ENCODE results near the gene SLC16A4.

SLC16A4 gene

DNA sequence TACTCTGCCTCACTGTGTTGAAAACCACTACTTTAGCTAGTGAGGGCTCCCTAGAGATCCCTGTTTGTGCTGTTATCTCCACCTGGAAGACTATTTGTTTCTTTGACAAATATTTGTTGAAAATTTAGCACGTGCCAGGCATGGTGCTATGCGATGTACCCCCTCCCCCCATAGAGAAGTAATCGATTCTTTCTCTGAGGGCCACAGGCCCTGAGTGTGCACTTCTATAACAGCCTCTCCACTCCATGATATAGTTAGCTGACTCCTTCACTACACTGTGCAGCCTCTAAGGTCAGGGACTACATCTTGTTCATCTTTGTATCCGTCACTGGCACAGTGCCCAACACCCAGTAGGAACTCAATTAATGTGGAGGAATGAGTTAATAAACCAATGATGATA, 69.0 kb downstream of the SLC16A4 start:
- DNase-seq, result no peak

DNA sequence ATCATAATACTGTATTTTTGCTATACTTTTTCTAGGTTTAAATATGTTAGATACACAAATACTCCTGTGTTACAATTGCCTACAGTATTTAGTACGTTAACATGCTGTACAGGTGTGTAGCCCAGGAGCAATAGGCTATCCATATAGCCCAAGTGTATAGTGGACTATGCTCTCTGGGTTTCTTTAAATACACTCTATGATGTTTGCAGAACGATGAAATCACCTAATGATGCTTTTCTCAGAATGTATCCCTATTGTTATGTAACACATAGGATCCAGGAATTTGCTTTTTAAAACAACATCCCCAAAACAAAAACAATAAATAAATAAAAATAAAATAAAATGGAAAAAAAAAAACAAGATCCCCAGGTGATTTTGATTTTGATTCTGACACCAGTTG, 69.8 kb downstream of the SLC16A4 start:
- DNase-seq, result no peak

DNA sequence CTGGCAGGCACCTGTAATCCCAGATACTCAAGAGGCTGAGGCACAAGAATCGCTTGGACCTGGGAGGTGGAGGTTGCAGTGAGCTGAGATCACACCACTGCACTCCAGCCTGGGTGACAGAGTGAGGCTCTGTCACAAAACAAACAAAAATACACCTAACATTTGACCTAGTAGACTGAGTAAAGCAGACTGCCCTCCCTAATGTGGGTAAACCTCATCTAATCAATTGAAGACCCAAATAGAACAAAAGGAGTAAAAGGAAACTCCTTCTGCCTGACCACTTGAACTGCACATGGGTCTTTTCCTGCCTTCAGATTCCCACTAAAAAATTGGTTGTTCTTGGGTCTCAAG, 70.7 kb downstream of the SLC16A4 start:
- DNase-seq, result no peak

DNA sequence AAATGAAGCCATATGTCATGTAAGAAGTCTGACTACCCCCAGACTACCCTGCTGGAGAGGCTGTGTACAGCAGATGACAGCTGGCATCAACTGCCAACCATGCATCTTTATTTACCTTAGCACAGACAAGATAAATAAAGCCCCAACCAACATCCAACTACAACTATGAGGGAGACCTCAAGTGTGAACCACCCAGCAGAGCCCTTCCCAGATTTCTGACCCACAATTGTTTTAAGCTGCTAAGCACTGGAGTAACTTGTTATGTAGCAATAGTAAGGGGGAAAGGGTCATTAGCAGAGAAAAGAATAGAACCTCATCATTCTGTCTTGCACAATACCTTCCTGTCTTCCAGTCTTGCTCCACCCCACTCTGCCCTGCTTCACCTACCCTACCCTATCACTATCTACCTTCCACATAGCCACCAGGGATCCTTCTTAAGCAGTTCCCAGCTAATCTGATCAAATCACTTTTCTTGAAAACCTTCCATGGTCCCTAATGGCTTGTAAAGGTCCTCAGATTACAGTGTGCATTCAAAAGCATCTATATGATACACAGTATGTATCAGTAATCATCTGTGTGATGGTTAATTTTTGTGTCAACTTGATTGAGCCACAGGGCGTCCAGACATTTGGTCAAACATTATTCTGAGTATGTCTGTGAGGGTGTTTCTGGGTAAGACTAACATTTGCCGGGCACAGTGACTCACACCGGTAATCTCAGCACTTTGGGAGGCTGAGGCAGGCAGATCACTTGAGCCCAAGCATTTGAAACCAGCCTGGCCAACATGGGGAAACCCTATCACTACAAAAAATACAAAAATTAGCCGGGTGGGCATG, 71.3 kb downstream of the SLC16A4 start:
- DNase-seq, result no peak

DNA sequence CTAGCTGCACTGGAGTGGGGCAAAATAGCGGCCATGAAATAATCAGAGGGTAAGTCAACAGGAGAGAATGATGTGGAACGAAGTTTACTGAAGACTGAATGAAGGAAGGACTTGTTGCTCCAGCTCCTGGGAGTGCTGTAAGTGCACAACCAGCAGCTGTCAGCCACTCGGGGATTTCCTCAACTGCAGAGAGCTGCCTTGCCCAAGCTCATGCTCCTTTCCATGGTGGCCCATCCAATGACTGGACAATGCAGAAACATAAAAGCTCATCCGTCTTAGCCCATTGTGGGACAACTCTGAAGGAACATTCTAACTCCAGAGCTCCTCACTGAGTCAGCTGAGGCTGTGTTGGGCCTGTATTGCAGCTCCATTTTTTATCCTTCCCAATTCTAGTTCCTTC, 72.8 kb downstream of the SLC16A4 start:
- no peak for DNase-seq

DNA sequence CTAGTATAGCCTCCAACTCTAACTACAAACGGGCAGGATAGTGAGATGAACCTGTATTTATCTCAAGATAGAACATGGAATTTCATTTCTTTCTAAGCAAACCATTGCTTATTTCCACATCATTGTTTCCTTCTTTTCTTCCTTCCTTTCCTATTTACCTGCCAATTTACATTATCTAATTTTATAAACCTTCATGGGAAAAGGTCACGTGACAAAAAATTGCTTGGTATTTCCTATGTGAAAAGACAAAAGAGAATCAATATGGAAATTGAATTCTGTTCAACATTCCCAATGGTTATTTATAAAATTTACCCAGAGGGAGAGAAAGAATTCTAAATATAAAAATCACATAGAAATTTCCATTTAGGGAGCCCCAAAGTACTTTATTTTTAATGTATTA, 74.1 kb downstream of the SLC16A4 start:
- DNase-seq, result no peak

Data from CD4-positive, alpha-beta T cell treated with Interleukin-10 for 1 hour (primary cell).